H9 (cell line): ENCODE results near the gene ZNF800. TPM values are rescaled to one million over a fixed set of nuclear protein-coding genes. Genes with fewer than 3 reads are reported as not detected.
A peak's percentile ranks its signal among the peaks of the same experiment; 100 is the strongest.

Source experiments
- DNase-seq: peaks from one replicate; pipeline ENCODE4 v3.0.0-alpha.2; 2017
- H2AFZ ChIP-seq: one replicate; pipeline ENCODE4 v1.6.1; 2013; ENCODE audit warnings: mild to moderate bottlenecking, low read length, control low read depth, moderate library complexity
- H2AK5ac ChIP-seq: 2 replicates; pipeline ENCODE4 v1.6.1; 2013; ENCODE audit warnings: low read length, control low read depth, mixed read lengths; ENCODE audit not compliant: insufficient read length
- H2BK120ac ChIP-seq: one replicate; pipeline ENCODE4 v1.6.1; 2013; ENCODE audit warnings: low read depth, mild to moderate bottlenecking, low read length, control low read depth, inconsistent platforms; ENCODE audit not compliant: poor library complexity, severe bottlenecking
- H2BK12ac ChIP-seq: 2 replicates; pipeline ENCODE4 v1.6.1; 2013; ENCODE audit warnings: low read length, control low read depth, mixed read lengths, low read depth; ENCODE audit not compliant: insufficient read length
- H2BK15ac ChIP-seq: 2 replicates; pipeline ENCODE4 v1.6.1; 2013; ENCODE audit warnings: low read depth, low read length, control low read depth
- H2BK20ac ChIP-seq: one replicate; pipeline ENCODE4 v1.6.1; 2013; ENCODE audit warnings: low read depth, mild to moderate bottlenecking, low read length, control low read depth, inconsistent platforms; ENCODE audit not compliant: poor library complexity, severe bottlenecking
- H2BK5ac ChIP-seq: 2 replicates; pipeline ENCODE4 v1.6.1; 2013; ENCODE audit warnings: low read length, control low read depth, mixed read lengths; ENCODE audit not compliant: insufficient read length
- H3K14ac ChIP-seq: 2 replicates; pipeline ENCODE4 v1.6.1; 2013; ENCODE audit warnings: low read length, control low read depth; ENCODE audit not compliant: insufficient read depth
- H3K18ac ChIP-seq: 2 replicates; pipeline ENCODE4 v1.6.1; 2013; ENCODE audit warnings: low read depth, mild to moderate bottlenecking, mixed read lengths, low read length, control low read depth; ENCODE audit not compliant: insufficient read length
- H3K23ac ChIP-seq: 2 replicates; pipeline ENCODE4 v1.6.1; 2013; ENCODE audit warnings: low read length, control low read depth, mixed read lengths, low read depth; ENCODE audit not compliant: insufficient read length
- H3K23me2 ChIP-seq: 2 replicates; pipeline ENCODE4 v1.6.1; 2013; ENCODE audit warnings: low read depth, mild to moderate bottlenecking, mixed read lengths, low read length, control low read depth; ENCODE audit not compliant: insufficient read length, poor library complexity, severe bottlenecking
- H3K27ac ChIP-seq: 2 replicates; pipeline ENCODE4 v1.5.1; 2013; ENCODE audit warnings: low read length, control low read depth, mixed read lengths, low read depth; ENCODE audit not compliant: insufficient read length
- H3K27me3 ChIP-seq: 2 replicates; pipeline ENCODE4 v1.6.1; 2013; ENCODE audit warnings: low read length, control low read depth, inconsistent platforms; ENCODE audit not compliant: insufficient read depth
- H3K4ac ChIP-seq: 2 replicates; pipeline ENCODE4 v1.6.1; 2013; ENCODE audit warnings: low read depth, mild to moderate bottlenecking, control low read depth, inconsistent platforms, low read length, moderate library complexity
- H3K4me1 ChIP-seq: 2 replicates; pipeline ENCODE4 v1.6.1; 2013; ENCODE audit warnings: low read length, control low read depth, inconsistent platforms; ENCODE audit not compliant: insufficient read depth
- H3K4me2 ChIP-seq: 2 replicates; pipeline ENCODE4 v1.6.1; 2013; ENCODE audit warnings: low read length, control low read depth, mixed read lengths; ENCODE audit not compliant: insufficient read length, insufficient read depth
- H3K56ac ChIP-seq: 2 replicates; pipeline ENCODE4 v1.6.1; 2013; ENCODE audit warnings: low read depth, mild to moderate bottlenecking, mixed read lengths, low read length, control low read depth; ENCODE audit not compliant: insufficient read length
- H3K79me1 ChIP-seq: 2 replicates; pipeline ENCODE4 v1.6.1; 2013; ENCODE audit warnings: low read depth, mild to moderate bottlenecking, moderate library complexity, low read length, control low read depth, inconsistent platforms; ENCODE audit not compliant: insufficient read depth, poor library complexity, severe bottlenecking
- H3K79me2 ChIP-seq: 2 replicates; pipeline ENCODE4 v1.6.1; 2013; ENCODE audit warnings: low read length, control low read depth, inconsistent platforms; ENCODE audit not compliant: insufficient read depth
- H3K9ac ChIP-seq: 2 replicates; pipeline ENCODE4 v1.6.1; 2013; ENCODE audit warnings: low read length, control low read depth, mixed read lengths; ENCODE audit not compliant: insufficient read length; ENCODE audit errors: extremely low read depth
- H3K9me3 ChIP-seq: one replicate; pipeline ENCODE4 v1.6.1; 2013; ENCODE audit warnings: low read depth, low read length, inconsistent platforms; ENCODE audit not compliant: control insufficient read depth
- H3T11ph ChIP-seq: one replicate; pipeline ENCODE4 v1.6.1; 2013; ENCODE audit warnings: mild to moderate bottlenecking, low read length, control low read depth, inconsistent platforms
- H4K20me1 ChIP-seq: one replicate; pipeline ENCODE4 v1.6.1; 2013; ENCODE audit not compliant: control insufficient read depth, insufficient read length, insufficient read depth
- H4K5ac ChIP-seq: 2 replicates; pipeline ENCODE4 v1.6.1; 2013; ENCODE audit warnings: low read depth, mild to moderate bottlenecking, mixed read lengths, low read length, control low read depth; ENCODE audit not compliant: insufficient read length
- H4K8ac ChIP-seq: replicated peaks from 2 replicates; pipeline ENCODE4 v1.6.1; 2013; ENCODE audit warnings: low read length, control low read depth, mixed read lengths, low read depth; ENCODE audit not compliant: insufficient read length
- H4K91ac ChIP-seq: 2 replicates; pipeline ENCODE4 v1.6.1; 2013; ENCODE audit warnings: low read depth, mild to moderate bottlenecking, moderate library complexity, mixed read lengths, low read length, control low read depth; ENCODE audit not compliant: insufficient read length
- H3K27ac Mint-ChIP-seq, 3 experiments: 2 replicates in 2 of 3; 3 replicates in 1 of 3; pipeline ENCODE4 v1.8.0; 2020 to 2021; ENCODE audit warnings: mixed read lengths in 3 of 3, mild to moderate bottlenecking in 1 of 3, moderate library complexity in 1 of 3
- H3K27me3 Mint-ChIP-seq: 2 replicates; pipeline ENCODE4 v1.8.0; 2021; ENCODE audit warnings: low read depth, mild to moderate bottlenecking, moderate library complexity, mixed read lengths
- H3K36me3 Mint-ChIP-seq, 3 experiments: 2 replicates in 2 of 3; 3 replicates in 1 of 3; pipeline ENCODE4 v1.8.0; 2020 to 2021; ENCODE audit warnings: low read depth in 3 of 3, mixed read lengths in 3 of 3; ENCODE audit not compliant: insufficient read depth in 1 of 3
- H3K4me1 Mint-ChIP-seq, 2 experiments: 2 replicates each; pipeline ENCODE4 v1.8.0; 2020; ENCODE audit warnings: mixed read lengths in 2 of 2
- H3K4me3 Mint-ChIP-seq, 2 experiments: 2 replicates in 1 of 2; 3 replicates in 1 of 2; pipeline ENCODE4 v1.8.0; 2020 to 2021; ENCODE audit warnings: mild to moderate bottlenecking in 2 of 2, mixed read lengths in 2 of 2, moderate library complexity in 1 of 2
- H3K9me3 Mint-ChIP-seq, 2 experiments: 2 replicates in 1 of 2; 3 replicates in 1 of 2; pipeline ENCODE4 v1.8.0; 2020; ENCODE audit warnings: mild to moderate bottlenecking in 2 of 2, mixed read lengths in 2 of 2, moderate library complexity in 1 of 2
- CTCF ChIP-seq: fragments of 200-600 bp; sonication (generic); conservative IDR thresholded peaks from 3 replicates; pipeline ENCODE4 v1.8.0; 2021; ENCODE audit warnings: antibody characterized with exemption, mild to moderate bottlenecking
- WGBS: extraction: QIAGEN DNeasy Blood & Tissue Kit; methylation state at CpG from one replicate; pipeline ENCODE4 v1.1.7; 2013; ENCODE audit warnings: missing lambda C conversion rate, low lambda C conversion rate, mixed read lengths; ENCODE audit not compliant: insufficient read length; ENCODE audit errors: extremely low coverage; 5-methylcytosine and 5-hydroxymethylcytosine counted together
- total RNA-seq: library from RNA; stranded (reverse); gene quantifications from 2 replicates; pipeline ENCODE4 v1.2.1, GENCODE V29; 2021

Gene ZNF800
- total RNA-seq, 1 experiment from 2014 or later = 11.0 TPM

GRCh38 chr7:127393368-127394058 is 1.0 kb upstream of the ZNF800 start:
- peak; percentile 33 for DNase-seq

More at GRCh38 chr7:127393368-127394058, 1.0 kb upstream of the ZNF800 start:
- Mint-ChIP-seq H3K9me3 (no peaks in the 10 kb centered on the region; a peak in 2 of 5 replicates), H3K4me1 (peaks cover 4 to 16% of the 10 kb centered on the region in 2 experiments; a peak in 3 of 4 replicates), H3K4me3 (peak overlapping the region; percentile 86 to 87), H3K27me3 (peaks cover 54% of the 10 kb centered on the region), H3K27ac (no peak overlapping the region), H3K36me3 (peaks cover 0 to 15% (median 0%) of the 10 kb centered on the region in 3 experiments; a peak in 3 of 7 replicates)
- Histone ChIP-seq H3K23ac (no peak overlapping the region), H3K4me1 (no peaks in the 10 kb centered on the region), H3K4ac (no peak overlapping the region), H2AFZ (no peak overlapping the region), H4K8ac (no peak overlapping the region), H4K91ac (no peak overlapping the region), H2AK5ac (no peak overlapping the region), H3K9me3 (no peaks in the 10 kb centered on the region), H2BK5ac (no peak overlapping the region), H3K14ac (no peak overlapping the region), H3K27ac (no peak overlapping the region), H3T11ph (no peak overlapping the region), H3K23me2 (peaks cover 11% of the 10 kb centered on the region), H4K5ac (no peak overlapping the region), H2BK15ac (no peak overlapping the region), H2BK20ac (no peak overlapping the region), H3K18ac (no peak overlapping the region), H2BK12ac (no peak overlapping the region), H3K56ac (no peak overlapping the region), H3K27me3 (peaks cover 5% of the 10 kb centered on the region; the same call in 1 of the 2 replicates), H4K20me1 (no peaks in the 10 kb centered on the region), H3K9ac (no peak overlapping the region), H3K79me1 (no peaks in the 10 kb centered on the region), H3K79me2 (no peaks in the 10 kb centered on the region; the same call in 1 of the 2 replicates), H3K4me2 (peak overlapping the region; percentile 87), H2BK120ac (no peak overlapping the region)
- no peak for TF ChIP-seq CTCF
- no CpG with 5 or more reads among the region's 28 CpGs for WGBS
